HEK293 (cell line): ENCODE measurements around the gene MYMK.

ENCODE experiments used
- KLF1 ChIP-seq: fragments of 450-650 bp; formaldehyde crosslinking; IDR thresholded peaks from 2 replicates; pipeline ENCODE4 v1.5.1; 2016; ENCODE audit warnings: missing biosample characterization, missing genetic modification characterization
- KLF10 ChIP-seq: fragments of 450-650 bp; IDR thresholded peaks from 2 replicates; pipeline ENCODE4 v1.5.1; 2018; ENCODE audit warnings: missing biosample characterization, mild to moderate bottlenecking, missing genetic modification characterization
- MYNN ChIP-seq: fragments of 450-650 bp; formaldehyde crosslinking; IDR thresholded peaks from 2 replicates; pipeline ENCODE4 v1.5.1; 2016; ENCODE audit warnings: missing biosample characterization, missing genetic modification characterization, borderline replicate concordance
- REPIN1 ChIP-seq: fragments of 450-650 bp; formaldehyde crosslinking; IDR thresholded peaks from 2 replicates; pipeline ENCODE4 v1.5.1; 2017; ENCODE audit warnings: missing biosample characterization, missing genetic modification characterization, low read depth
- SP2 ChIP-seq: fragments of 450-650 bp; formaldehyde crosslinking; IDR thresholded peaks from 2 replicates; pipeline ENCODE4 v1.5.1; 2016; ENCODE audit warnings: missing biosample characterization, missing genetic modification characterization
- ZBTB8A ChIP-seq: fragments of 450-650 bp; formaldehyde crosslinking; IDR thresholded peaks from 2 replicates; pipeline ENCODE4 v1.5.1; 2016; ENCODE audit warnings: missing biosample characterization, missing genetic modification characterization
- ZNF184 ChIP-seq: fragments of 450-650 bp; IDR thresholded peaks from 2 replicates; pipeline ENCODE4 v1.5.1; 2018; ENCODE audit warnings: missing biosample characterization, mild to moderate bottlenecking, missing genetic modification characterization
- ZNF221 ChIP-seq: fragments of 450-650 bp; formaldehyde crosslinking; IDR thresholded peaks from 2 replicates; pipeline ENCODE4 v1.5.1; 2017; ENCODE audit warnings: missing biosample characterization, missing genetic modification characterization, borderline replicate concordance
- ZNF292 ChIP-seq: fragments of 450-650 bp; formaldehyde crosslinking; IDR thresholded peaks from 2 replicates; pipeline ENCODE4 v1.5.1; 2016; ENCODE audit warnings: low read depth, missing biosample characterization, missing genetic modification characterization, borderline replicate concordance
- ZNF311 ChIP-seq: fragments of 450-650 bp; formaldehyde crosslinking; IDR thresholded peaks from 2 replicates; pipeline ENCODE4 v1.5.1; 2017; ENCODE audit warnings: missing biosample characterization, missing genetic modification characterization, borderline replicate concordance
- ZNF350 ChIP-seq: fragments of 450-650 bp; formaldehyde crosslinking; IDR thresholded peaks from 2 replicates; pipeline ENCODE4 v1.5.0; 2017; ENCODE audit warnings: missing biosample characterization, mild to moderate bottlenecking, missing genetic modification characterization
- ZNF768 ChIP-seq: fragments of 450-650 bp; formaldehyde crosslinking; IDR thresholded peaks from 2 replicates; pipeline ENCODE4 v1.5.1; 2018; ENCODE audit warnings: missing biosample characterization, mild to moderate bottlenecking, missing genetic modification characterization
- ZNF830 ChIP-seq: fragments of 450-650 bp; IDR thresholded peaks from 2 replicates; pipeline ENCODE4 v1.5.0; 2018; ENCODE audit warnings: missing biosample characterization, missing genetic modification characterization, low read depth, mild to moderate bottlenecking, moderate library complexity
- TF ChIP-seq, protein P1 (sequence below): fragments of 450-650 bp; formaldehyde crosslinking; IDR thresholded peaks from 2 replicates; pipeline ENCODE4 v1.5.1; 2016; ENCODE audit warnings: missing biosample characterization, missing genetic modification characterization

DNA sequence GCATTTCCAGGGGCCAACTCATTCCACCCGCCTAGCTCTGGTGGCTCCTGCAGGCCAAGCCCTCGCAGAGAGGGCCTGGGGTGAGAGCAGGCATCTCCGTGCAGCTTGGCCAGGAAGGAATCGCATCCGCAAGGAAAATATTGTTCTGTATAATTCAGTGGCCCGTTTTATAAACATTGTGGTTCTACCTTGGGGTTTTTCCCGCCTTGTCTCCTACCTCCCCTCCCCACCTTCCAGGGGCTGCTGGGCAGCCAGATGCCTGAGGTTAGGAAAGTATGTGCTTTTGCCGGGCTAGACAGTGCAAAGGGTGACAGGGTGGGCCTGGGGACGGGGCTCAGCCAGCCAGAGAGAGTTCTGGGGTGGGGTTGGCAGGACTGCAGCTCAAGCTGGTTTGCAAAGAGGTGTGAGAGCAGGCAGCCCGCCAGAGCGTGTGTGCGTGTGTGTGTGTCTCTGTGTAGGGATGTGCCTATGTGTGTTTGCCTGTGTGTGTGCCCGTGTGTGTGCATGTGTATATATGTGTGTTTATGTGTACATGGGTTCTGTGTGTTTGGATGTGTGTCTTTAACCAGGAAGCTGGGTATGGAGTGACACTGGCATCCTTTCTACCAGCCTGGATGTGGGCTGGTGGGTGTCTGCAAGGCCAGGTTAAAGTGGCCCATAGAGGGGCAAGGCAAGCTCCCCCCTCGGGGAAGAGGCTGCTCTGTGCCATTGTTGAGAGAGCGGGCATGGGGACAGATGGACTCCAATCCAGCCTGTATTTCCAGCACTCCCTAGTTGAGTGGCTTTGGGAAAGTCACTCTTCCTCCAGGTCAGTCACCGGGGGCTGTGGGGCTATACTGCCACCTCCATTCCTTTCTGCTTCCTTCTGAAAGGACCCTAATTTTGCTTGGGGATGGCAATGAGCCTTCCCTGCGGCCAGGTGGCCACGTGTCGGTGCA is 35.2 kb downstream of the MYMK start:
- TF ChIP-seq ZNF311 (tag by site-specific recombination) (no peak), ZBTB8A (tag by site-specific recombination) (no peak), ZNF221 (no peak), ZNF768 (tag by site-specific recombination) (no peak), ZNF350 (tag by site-specific recombination) (no peak), ZNF830 (tag by site-specific recombination) (no peak), KLF1 (no peak), SP2 (no peak), MYNN (no peak), ZNF292 (tag by site-specific recombination) (no peak), REPIN1 (tag by site-specific recombination) (no peak), ZNF184 (tag by site-specific recombination) (no peak), KLF10 (tag by site-specific recombination) (no peak)
- TF ChIP-seq, protein P1, sequence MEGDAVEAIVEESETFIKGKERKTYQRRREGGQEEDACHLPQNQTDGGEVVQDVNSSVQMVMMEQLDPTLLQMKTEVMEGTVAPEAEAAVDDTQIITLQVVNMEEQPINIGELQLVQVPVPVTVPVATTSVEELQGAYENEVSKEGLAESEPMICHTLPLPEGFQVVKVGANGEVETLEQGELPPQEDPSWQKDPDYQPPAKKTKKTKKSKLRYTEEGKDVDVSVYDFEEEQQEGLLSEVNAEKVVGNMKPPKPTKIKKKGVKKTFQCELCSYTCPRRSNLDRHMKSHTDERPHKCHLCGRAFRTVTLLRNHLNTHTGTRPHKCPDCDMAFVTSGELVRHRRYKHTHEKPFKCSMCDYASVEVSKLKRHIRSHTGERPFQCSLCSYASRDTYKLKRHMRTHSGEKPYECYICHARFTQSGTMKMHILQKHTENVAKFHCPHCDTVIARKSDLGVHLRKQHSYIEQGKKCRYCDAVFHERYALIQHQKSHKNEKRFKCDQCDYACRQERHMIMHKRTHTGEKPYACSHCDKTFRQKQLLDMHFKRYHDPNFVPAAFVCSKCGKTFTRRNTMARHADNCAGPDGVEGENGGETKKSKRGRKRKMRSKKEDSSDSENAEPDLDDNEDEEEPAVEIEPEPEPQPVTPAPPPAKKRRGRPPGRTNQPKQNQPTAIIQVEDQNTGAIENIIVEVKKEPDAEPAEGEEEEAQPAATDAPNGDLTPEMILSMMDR = no peak
